IPS DF 4.7 (cell line): ENCODE results near the gene PSMB8.
A peak's percentile ranks its signal among the peaks of the same experiment; 100 is the strongest.
"Not testable (repeated sequence)": the region's sequence is repeated elsewhere in the genome, so short reads cannot be mapped to it uniquely, and the experiment has no call there.

Experiments used
- DNase-seq: peaks from one replicate; pipeline ENCODE4 v3.0.0-alpha.2; 2013; ENCODE audit warnings: low spot score; ENCODE audit errors: extremely low read depth

PSMB8 gene

GRCh38 chr6:32843979-32844838, at the start of gene PSMB8:
Gene PSMB8, minus strand, starts transcription at chr6:32844047. Its CDS starts 51 bp downstream, at chr6:32843996.
- peak; percentile 95 for DNase-seq

- no peak for DNase-seq
These were observed 47.0 kb upstream of the PSMB8 start for GRCh38 chr6:32890831-32891230.

DNA sequence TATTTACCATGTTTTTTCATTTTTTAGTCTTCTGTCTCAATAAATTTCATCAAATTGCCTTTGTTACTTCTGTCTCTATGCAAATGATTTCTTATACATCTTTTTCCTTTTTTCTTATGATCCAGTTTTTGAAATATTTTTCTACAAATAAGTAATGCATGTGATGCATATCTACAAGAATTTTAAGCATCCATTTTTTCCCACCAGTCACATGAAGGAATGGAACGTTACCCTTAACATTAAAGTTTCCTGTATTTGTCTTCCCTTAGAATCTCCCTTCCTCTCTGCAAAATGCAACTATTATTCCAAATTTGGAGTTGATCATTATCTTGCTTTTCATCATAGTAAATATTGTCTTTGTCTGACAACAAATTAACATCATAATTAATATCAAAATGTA, 45.7 kb upstream of the PSMB8 start:
- DNase-seq: no peak

GRCh38 chr6:32888576-32888975, 44.7 kb upstream of the PSMB8 start:
- DNase-seq: no peak

DNA sequence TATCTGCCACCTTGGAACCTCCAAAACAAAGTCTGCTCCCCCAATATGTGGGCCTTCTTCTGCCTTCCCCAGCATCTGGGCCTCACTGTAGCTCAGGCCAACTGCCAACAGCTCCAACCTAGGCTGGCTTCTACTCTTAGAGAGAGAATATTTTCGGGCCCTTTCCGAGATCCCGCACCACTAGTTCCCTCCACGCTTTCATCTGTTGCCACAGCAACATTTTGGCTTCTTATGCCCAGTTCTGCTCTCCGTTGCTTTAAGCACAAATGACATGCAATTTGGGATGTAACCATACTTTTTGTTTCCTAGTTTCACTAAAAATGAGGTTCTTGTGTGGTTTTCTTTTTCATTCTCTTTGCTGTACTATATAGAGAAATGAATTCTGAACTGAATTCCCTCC, 43.8 kb upstream of the PSMB8 start:
- DNase-seq: no peak

- no peak for DNase-seq
These were observed 43.0 kb upstream of the PSMB8 start for GRCh38 chr6:32886681-32887383.

DNA sequence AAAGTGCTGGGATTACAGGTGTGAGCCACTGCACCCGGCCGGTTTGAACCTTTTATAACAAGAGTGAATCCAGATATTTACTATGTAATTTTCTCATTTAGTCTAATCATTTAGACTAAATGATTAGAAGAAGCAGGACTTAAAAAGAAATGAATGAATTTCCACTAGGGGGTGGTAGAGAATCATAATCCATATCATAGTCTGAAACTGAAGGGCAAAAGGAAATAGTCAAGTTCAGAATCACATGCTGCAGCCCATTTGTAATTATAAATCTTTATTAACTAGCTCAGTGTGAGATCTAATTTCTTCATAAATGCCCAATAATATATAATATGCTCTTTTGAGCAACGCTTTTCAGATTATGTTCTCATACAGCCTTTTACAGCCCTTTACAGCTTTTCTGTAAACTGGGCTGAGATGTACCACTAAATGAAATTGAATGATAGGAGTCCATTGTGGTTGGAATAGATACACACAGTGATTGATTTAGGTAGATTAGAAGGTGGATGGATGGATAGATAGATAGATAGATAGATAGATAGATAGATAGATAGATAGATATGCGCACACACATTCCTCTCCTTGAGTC, 41.9 kb upstream of the PSMB8 start:
- peak; percentile 33 for DNase-seq

GRCh38 chr6:32883789-32884188, 39.9 kb upstream of the PSMB8 start:
- no peak for DNase-seq

DNA sequence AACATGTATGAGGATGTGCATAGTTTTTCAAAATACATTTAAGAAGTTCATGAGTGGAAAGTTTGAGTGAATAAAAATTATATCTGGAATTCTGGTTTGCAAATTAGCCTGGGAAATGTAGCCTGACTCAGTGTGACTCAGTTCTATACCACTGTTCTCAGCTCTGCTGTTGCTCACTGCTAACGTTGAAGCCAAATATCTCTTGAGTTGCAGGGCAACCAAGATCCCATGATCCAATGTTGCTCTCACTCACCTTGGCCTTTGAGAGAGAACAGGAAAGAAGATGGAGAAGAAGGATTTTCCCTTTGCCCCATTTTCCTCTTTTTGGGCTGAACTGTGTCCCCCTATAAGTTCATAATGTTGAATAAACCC, 39.0 kb upstream of the PSMB8 start:
- no peak for DNase-seq

DNA sequence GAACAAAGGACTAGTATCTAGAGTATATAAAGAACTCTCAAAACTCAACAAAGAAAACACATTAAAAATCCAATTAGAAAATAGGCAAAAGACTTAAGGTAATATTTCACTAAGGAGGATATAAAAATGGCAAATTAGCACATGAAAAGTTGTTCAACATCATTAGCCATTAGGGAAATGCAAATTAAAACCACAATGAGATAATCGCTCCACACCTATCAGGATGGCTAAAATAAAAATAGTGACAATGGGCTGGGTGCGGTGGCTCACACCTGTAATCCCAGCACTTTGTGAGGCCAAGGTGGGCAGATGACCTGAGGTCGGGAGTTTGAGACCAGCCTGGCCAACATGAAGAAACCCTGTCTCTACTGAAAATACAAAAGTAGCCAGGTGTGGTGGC, 37.1 kb upstream of the PSMB8 start:
- DNase-seq: not testable (repeated sequence)

DNA sequence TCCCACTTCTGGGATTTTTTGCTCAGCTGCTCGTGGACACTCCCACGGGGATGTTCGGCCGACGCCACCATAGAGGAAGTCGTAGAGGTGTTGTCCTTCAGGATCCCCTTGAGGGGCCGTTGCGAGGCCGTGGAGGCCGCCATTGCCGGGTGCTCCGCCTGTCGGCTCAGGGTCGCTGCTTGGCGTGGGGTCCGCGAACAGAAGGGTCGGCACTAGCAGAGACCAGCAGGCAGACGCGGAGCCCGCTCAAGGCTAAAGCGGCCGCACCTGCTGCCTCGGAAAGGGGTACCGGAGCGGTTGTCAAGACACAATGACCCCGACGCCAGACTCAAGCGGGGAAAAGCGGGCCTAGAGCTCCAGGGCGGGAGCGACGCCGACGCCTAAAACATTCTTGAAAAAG, 35.8 kb upstream of the PSMB8 start:
- no peak for DNase-seq

- no peak for DNase-seq
These were observed 32.8 kb upstream of the PSMB8 start for GRCh38 chr6:32876603-32877002.

DNA sequence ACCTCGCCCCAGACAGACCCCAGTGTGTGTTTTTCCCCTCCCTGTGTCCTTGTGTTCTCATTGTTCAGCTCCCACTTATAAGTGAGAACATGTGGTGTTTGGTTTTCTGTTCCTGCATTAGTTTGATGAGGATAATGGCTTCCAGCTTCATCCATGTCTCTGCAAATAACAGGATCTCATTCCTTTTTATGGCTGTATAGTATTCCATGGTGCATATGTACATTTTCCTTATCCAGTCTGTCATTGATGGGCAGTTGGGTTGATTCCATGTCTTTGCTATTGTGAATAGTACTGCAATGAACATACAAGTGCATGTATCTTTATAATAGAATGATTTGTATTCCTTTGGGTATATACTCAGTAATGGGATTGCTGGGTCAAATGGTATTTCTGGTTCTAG, 30.1 kb upstream of the PSMB8 start:
- DNase-seq: not testable (repeated sequence)

- no peak for DNase-seq
These were observed 24.5 kb upstream of the PSMB8 start for GRCh38 chr6:32868257-32868788.

DNA sequence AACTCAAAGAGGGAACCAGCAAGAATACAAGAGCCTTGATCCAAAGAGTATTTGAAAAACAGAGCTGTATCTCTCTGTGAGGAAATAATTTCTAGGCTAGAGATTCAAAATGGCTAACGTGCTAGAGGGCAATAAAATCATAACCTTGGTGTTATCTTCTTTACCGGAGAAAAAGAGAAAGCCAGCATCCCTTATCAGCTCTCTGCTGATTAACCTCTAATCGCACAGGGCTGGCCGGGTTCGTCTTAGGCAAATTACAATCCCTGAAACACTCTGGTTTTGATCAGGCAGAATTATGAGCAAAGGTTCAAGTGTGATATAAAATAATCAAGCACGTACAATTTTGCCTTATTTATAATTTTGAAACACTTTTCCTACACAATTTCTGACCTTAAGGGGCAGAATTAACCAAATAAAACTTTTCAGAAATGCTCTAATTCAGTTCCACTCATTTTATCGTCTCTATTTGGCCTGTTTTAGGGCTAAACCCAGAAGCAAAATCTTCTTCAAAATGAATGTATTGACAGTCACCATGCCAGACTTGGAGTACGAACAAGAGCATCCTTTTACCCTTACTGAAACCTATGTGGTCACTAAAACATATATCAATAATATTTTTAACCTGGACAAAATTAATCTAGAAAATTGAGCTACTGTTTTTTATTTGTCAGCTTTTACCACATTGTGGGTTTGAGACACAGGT, 23.9 kb upstream of the PSMB8 start:
- DNase-seq: no peak

DNA sequence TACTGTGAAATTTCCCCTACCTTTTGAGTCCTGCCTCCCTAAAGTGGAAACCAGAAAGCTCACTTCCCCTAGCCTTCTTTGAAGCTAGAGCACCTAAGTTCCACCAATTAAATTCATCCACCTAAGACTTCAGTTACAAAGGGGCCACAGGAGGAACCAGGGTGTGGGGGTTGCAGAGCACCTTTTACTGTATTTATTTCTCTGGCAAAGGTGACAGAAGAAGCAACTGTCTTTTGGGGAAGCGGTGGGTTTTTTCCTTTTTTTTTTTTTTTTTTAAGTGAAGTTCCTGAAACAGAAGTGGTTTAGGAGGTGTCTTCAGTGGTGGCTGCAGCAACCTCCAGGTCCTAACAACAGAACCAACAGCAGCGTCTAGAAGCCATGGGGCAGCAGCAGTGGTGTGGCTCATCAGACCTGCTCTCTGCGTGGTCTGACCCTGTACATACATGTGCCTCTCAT, 23.2 kb upstream of the PSMB8 start:
- no peak for DNase-seq

- no peak for DNase-seq
These were observed 22.0 kb upstream of the PSMB8 start for GRCh38 chr6:32865724-32866443.

- DNase-seq: no peak
These were observed 18.9 kb upstream of the PSMB8 start for GRCh38 chr6:32862725-32863124.

GRCh38 chr6:32860674-32861073, 16.8 kb upstream of the PSMB8 start:
- no peak for DNase-seq

DNA sequence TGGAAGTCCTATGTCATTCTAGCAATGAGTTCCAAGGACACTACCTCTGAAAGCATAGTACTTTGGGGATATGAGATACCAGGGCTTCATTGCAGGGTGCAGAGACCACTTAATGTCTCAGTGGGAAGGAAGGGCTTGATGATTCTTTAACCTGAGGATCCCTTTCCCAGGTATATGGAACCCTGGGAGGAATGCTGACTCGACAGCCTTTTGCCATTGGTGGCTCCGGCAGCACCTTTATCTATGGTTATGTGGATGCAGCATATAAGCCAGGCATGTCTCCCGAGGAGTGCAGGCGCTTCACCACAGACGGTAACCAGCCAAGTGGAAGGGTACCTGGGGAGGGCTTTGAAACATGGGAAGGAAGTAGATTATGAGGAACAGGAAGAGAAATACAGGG, 14.3 kb upstream of the PSMB8 start:
- no peak for DNase-seq
